SKM-1 treated with dmso at 0.1 percent for 144 hours (cell line): ENCODE results near the gene XDH.

Source experiments
- DNase-seq: peaks from one replicate; lab custom pipeline; 2025; ENCODE audit not compliant: unreplicated experiment; lab: John Stamatoyannopoulos, UW

Gene XDH

DNA sequence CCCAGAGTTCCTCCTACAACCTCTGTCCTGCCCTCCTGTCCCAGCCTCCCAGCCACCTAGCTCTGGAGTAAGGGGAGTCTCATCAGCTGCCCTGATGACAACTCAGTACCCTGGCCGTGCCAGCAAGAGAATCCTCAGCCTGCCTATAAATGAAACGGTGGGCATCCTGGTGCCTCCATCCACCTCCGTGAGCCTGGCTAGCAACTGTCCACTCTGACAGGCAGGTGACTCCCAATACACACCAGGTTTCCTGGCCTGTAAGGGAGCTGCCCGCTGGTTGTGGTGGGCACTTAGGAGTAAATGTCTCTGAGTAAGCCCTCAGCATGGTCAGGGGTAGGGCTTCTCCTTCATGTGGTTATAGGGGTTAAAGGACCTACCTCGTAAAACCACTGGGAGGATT lies 81.5 kb downstream of the XDH start:
- DNase-seq = no peak

DNA sequence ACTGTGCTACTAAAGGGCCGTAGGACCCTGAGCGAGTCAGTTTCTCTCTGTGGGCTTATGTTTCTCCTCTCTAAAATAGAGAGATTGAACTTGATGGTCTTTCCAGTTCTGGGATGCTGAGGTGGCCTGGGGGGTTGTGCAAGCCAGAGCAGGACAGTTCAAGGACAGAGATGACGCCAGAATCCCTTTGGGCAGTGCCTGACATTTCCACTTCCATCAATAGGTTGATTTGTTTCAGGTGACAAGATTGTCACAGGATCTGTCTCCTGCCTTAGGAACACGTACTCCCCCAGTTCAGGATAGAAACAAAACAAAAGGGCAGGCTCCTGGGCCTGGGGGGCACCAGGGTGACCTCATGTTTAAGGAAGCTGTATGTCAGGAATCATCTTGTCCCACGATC lies 82.0 kb downstream of the XDH start:
- no peak for DNase-seq

DNA sequence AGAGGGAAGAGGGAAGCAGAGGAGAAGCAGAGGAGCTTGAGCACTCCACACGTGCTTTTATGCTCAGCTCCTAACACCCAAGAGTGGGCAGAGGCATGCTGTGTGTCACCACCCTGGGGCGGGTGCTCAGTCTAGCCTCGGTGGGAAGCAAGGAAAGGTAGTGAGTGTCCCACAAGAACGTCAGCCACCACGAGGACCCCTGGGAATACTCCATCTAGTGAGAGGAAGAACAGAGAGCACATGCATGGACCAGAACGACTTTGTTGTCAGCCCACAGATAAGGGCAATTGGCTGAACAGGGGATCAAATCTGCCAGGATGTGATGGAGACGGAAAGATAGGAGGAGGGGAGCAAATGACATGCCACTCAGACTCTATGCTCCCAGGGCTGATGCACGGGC lies 83.4 kb downstream of the XDH start:
- DNase-seq = no peak

DNA sequence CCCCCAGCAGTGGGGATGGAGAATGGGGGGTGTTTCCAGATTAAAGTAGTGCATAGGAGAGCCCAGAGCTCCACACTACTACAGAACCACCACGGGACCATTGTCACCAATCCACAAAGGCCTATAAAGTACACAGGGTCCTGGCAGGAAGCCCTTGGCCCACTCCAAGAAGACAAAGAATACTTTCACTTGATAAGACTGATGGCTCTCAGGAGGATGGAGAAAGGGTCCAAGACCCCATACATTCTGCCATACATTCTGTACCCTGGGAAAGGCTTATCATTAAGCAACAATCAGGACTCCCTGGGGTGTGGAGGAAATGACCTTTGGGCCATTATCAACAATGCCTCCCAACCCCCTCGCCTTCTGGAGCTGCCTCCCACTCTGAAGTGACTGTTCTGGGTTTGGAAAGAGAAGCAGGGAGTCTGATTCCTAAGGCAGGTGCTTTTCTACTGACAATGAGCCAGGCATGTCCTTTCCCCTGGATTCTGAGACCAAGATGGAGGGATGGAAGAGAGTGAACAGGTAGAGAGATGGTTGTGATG lies 85.4 kb downstream of the XDH start:
- no peak for DNase-seq

DNA sequence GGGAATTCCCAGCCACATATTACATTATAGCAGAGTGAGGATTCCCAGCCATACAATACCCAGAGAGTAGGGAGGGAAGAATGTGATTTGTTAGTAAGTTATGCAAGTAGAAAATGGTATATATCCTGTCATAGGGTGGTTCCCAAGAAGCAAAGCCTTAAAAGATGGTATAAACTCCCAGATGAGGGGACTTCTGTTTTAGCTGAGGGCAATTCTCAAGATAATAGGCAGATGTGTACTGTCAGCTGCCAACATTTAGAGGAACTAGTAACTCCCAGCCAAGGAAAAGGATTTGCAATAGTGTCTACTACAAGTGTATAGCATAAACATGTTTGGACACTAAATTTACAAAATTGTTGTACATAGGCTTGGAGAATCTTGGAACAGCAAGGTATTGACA lies 86.5 kb downstream of the XDH start:
- no peak for DNase-seq

DNA sequence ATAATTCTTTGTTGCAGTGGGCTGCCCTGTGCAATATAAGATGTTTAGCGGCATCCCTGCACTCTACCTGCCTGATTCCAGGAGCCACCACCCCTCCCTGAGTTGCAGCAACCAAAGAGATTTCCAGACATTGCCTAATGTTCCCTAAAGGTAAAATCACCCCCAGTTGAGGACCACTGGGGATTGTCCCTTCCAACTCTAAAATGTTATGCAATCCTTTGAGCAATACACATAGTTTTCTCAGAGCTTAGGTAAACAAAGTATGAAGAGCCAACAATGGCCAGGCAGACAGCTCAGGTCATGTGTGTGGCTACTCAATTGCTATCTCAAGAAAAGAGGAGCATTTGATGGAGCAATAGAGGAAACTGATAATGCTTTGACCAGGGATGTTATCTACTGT lies 87.0 kb downstream of the XDH start:
- no peak for DNase-seq

DNA sequence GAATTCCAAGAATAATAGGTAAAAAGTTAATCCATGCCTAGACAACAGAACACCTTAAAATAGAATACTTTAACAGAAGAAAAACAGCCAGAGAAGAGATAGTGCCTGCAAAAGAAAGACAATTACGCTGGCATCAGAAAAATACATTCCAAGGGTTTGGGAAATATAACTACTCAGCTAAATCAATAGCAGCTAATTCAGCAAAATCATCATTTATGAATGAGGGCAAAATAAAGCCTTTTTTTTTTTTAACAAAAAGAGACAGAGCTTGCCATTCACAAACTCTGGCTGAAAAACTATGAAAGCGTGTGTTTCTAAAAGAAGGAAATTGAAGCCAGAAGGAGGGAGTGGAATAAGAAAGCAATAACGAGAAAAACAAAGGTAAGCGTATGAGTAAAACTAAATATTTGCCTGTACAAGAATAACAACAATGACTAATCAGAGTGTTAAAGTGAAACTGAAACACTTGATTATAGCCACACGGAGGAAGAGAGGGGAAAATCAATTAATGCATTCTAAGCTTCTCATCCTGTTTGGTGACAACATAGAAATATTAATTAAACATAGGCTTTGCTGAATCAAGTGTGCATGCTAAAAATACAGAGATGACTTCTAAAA lies 90.4 kb downstream of the XDH start:
- no peak for DNase-seq

DNA sequence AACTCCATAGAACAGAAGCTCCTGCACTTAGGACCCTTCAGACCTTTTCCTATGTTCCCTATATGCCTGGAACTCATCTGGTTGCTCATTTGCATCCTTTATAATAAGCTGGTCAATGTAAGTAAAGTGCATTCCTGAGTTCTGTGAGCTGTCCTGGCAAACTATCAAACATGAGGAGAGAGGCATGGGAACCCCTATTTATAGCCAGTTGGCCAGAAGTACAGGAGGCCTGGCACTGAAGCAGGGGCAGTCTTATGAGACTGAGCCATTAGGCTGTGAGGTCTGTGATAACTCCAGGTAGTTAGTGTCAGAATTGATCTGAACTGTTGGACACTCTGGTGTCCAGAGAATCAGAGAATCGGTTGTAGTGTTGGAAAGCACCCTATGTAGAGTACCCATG lies 92.2 kb downstream of the XDH start:
- no peak for DNase-seq

DNA sequence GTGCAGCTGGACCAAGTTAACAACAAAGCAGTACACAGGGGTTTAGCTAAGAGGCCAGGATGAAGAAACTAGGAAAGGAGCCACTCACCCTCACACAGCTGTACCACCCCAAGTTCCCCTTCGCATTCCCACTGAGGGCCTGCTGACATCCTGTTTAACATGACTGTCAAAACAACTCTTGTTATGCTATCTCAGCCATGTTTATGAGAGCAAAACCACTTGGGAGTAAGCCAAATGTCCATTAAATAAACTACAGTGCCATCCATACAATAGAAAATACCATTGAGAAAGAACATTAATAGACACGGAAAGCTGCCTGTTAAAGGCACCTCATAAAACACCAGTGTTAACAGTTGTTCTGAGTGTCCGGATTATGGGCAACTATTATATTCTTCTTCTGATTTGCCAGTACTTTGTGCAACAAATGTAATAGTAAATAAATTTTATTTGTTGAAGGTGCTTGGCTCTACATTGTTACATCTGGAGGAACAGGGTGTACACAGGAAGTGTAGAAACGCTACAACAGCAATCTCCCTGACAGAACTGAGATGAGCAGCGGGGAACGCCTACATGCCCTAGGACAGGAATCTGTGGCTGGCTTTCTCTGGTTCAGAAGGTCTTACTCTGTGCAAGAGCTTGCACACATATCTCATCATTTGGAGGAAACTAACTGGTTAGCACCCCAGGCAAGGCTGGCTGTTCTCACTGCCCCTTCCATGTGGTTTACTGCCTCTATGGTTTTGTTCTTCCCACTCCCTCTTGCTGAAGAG lies 95.0 kb downstream of the XDH start:
- peak; percentile 70 for DNase-seq

DNA sequence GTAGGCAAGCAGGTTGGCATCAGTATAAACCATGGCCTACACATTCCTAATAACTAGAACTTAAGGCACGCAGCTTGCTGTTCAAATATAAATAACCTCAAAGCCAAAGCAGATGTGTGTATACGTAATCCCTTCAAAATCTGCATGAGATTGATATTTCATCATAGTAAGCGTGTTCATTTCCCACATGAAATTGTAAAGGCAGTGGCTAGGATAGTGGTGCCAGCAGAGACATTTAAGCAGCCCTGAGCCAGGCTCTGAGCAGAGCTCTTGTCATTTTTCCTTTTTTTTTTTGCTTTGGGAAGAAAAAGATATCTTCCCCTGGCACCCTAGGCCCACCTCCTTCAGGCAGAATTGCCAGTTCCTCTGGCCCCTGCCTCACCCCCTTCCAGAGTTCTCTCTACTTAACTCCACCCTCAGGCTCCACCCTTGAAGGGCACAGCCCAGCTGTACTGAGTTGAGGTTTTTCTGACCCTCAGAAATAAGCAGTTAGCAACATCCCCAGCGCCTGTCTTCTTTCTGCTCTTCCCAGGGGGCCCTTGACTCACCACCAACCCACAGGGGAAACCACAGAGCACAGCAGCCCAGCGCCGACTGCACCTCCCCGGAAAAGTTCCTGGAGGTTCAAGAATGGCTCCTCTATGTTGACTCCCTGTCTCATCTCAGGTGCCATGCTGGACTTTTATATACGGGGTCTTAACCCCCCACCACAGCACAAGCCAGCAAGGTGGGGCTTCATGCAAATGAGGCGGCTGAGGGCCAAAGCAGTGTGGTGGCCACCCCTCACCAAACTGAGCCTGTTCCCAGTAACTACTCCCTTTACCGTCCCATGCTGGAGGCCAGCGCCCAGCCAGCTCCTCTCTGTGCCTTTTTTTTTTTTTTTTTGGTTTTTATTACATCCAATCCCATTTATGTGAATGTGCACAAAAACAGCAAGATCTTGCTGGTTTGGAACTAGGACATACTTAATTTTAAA lies 95.9 kb downstream of the XDH start:
- DNase-seq = peak; percentile 88

DNA sequence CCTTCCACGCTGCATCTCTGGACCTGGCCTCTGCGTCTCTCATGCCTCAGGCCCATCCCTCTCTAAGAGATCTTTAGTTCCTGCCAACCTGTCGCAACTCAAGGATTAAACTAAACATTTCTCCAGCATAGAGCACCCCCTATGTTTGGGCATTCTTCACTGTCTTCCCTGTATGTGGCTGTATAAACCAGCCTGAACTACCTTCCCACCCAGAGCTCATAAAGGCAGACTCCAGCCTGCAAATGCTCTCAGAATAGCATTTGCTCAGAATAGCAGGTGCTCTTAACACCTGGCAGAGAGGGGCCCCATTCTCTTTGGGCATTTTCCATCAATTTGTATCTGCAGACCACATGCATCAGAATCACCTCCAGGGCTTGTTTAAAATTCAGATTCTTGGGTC lies 97.1 kb downstream of the XDH start:
- no peak for DNase-seq

DNA sequence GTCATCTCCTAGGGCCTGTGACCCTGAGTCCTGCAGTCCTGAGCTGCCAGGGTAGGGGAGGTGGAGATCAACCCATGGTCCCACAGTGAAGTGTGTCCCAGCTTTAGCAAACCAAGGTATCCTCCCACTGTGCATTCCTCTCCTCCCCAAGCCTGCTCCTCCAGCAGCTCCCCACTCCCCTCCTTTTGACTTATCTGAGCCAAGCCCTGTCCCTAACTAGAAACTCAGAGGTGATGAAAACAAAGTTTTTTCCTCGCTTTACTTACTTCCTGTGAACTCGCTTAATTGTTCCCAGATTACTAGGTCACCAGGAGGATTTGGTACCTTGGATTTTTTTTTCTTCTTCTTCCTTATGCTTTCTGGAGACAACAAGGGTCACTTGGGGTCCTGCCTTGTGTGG lies 99.8 kb downstream of the XDH start:
- DNase-seq = no peak

DNA sequence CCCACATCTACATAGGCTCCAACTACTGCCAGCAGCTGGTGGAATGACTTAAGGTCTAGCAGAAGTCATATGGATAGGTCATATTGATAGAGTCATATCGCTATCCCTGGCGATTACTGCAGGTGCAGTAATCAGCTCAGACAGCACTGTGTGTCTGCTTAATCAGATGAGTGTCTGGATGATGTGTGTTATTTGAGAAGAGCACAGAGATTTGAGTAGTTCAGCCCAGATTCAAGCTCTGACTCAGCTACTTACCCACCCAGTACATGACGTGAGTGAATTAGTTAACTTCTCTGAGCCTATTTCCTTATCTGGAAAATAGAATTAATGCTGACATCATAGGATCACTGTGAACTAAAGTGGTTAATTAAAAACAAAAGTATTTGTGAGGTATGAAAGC lies 101.6 kb downstream of the XDH start:
- DNase-seq = no peak

DNA sequence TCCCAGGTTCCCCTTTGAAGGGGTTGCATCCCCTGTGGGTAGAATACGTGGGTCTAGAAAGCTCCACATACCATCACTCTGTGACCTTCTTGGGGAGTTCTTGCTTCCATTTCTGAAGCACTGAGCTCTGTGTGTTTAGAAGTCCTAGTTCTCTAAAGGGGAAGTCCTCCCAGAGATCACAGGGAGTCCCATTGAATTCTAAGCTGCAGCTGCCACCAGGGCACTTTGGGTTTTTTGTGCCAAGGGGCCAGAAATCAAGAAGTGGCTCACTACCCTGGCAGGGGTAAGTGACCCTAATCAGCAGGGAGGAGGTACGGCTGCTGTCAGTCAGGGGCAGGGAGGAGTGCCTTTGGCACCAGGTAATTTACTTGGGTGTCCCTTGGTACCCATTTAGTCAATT lies 109.7 kb downstream of the XDH start:
- no peak for DNase-seq

DNA sequence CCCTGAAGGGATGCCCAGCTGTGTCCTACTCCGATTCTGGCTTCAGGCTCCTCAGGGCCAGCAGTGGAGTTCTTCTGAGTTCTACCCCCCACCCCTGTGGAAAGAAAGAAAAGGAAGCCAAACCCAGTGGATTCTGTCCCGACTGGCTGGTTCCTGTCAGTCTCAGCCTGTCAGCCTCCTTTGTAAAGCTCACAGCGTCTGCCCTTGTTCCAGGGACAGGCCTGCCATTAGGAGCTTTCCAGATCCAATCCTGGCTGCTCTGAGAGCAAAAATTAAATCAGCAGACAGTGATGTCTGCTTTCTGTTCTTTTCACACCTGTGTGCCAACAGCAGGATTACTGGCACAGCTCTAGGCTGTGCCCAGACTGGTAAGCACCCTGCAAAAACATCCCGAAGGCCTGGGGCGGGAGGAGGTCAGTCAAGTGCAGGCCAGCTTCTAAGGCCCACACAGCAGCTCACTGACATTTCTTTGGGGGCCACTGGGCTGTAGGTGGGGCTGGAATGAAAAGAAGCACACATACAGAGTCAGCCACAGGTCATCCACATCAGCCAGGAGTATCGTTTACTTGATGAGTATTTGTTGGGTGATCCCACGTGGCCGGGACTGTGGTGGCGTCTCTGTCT lies 111.5 kb downstream of the XDH start:
- no peak for DNase-seq

DNA sequence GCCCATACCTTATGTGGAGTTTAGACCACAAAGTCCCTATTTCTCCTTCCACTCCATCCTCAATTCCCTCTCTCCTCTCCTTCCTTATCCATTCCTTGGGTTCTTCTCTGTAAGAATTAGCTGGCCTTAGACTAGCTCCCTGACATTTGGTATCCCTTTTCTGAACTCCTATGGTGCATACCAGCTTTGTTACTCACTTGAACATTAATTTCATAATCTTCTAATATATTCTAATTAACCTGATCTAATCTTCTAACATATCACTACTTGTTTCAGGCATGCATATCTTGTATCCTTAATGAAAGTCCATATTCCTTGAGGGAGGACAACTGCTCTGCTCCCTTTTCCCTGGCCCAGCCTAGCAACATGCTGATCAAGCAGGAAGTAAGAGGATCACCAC lies 114.2 kb downstream of the XDH start:
- no peak for DNase-seq

DNA sequence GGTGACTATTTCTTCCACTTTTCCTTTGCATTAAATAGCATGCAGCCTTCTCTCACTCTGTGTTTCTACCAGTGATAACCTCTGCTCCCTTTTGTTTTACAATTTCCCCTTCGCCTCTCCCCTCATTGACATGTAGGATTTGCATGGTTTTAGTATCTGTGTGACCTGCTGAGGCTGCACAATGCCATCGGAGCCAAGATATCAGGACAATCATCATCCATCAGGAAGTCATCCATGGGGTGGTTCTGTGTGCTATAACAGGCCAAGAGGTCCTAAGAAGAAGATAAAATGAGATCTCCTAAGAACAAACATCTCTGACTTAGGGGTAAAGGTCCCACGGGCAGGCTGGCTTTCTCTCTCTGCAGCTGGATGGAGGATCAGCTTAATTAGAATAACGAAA lies 115.0 kb downstream of the XDH start:
- no peak for DNase-seq

DNA sequence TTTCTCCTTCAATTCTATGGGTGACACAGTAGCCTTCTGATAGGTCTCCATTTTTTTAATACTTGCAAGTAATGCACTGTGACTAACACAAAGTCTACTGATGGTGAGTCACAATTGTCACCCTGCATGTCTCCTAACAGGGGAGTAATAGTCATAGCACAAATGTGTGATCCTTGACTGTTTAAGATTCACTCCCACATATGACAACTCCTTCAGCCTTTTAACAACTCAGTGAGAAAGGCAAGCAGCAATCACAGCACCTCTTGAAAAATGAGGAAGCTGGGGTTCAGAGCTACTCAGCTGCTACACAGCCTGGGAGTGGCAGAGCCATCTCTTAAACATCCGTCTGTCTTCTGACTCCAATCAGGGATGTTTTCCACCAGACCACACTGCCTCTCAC lies 116.8 kb downstream of the XDH start:
- peak; percentile 24 for DNase-seq

DNA sequence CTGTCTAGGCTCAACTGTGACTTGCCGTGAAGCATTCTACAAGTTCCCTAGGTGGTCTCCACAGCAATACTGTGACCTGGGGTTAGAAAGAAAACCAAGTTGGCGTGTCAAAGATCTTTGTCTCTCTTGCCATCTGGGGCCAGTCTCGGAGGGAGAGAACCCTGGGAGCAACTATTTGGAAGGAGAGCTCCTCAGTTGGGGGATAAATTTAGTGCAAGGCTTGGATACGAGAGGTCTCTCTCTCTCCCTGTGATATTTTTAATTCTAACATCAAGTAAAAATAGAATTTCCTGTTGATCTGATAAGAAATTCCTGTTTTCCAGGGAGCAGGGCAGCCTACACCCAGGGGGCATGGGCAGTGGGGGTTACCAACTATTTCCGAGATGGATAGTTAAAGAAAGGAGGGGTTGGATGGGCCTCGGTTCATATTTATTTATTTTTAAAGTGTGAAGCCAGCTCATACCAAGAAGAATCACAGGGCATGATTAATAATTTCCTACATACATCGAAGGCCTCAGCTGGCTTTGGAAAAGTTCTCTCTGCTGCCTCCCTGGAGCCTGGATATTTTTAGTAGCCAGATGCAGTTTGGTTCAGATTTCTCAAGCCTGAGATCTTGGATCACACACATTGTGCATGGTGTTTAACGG lies 117.8 kb downstream of the XDH start:
- no peak for DNase-seq

DNA sequence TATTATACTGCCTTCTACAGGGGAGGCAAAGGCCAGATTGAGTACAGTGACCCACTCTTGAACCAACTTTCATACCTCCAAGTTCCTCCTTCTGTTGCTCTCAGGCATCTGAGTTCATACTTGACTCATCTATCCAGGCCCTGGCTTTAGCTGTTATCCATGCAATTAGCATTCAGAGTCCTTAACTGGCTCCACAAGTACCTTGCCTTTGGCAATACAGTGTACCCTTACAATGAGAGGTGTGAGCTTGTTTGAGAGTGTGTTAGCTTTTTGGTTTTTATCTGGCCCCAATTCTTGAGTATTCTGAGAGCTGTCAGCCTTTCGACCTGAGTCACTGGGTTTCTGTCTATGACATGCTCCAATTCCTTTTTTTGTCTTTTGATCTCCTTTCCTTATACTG lies 120.3 kb downstream of the XDH start:
- DNase-seq = no peak

DNA sequence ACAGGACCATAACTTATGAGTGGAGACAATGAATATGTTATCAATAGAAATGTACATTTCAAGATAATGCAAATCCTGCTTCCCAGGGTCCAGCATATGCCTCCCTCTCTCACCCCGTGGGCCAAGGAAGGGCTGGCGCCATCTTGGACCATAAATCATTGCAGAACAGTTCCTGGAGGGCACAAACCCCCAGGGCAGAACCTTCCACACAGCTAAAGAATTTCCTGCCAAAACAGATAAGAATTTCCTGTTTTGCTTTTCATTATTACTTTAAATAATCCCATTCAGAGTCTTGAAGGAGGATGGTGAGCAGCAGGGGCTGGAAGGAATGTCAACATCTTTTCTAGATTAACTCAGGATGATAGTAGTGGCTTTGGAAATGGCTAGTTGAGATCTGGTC lies 126.9 kb downstream of the XDH start:
- no peak for DNase-seq
